GM19455 (cell line): Measurements from ENCODE around the gene ZNF576.
"Not testable (repeated sequence)": the region's sequence is repeated elsewhere in the genome, so short reads cannot be mapped to it uniquely, and the experiment has no call there.

ENCODE experiments used
- ATAC-seq: cut with Tn5 transposase; IDR thresholded peaks from one replicate; pipeline ENCODE4 v1.9.1; 2021; ENCODE audit not compliant: unreplicated experiment

The ZNF576 gene

DNA sequence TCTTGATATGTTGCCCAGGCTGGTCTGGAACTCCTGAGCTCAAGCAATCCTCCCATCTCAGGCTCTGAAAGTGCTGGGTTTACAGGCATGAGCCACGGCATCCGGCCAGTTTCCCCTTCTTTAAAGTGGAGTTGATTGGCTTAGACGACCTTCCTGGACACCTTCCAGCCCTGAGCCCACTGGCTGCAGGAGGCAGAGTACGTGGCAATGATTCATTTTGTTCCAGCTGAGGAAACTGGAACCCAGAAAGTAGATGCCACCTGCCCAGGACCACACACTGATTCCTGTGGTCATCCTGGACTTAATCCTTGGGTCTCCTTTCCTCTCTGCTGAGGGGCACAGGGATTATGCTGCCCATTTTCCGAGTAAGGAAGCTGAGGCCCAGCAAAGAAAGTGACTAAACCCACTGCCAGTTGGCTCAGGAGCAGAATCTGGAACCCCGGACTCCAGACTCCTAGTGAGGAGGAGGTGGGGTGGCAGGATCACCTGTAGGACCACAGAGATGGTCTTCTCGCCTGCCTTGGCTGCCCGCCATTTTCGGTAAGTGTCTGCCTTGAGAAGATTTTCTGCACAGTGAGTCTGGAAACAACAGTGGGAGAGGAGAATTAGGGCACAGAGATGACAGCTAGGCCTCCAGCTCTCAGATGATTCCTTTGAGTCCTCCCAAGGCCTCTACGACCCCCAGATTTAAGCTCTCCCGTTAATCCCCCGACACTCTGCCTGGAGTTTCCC lies 21.8 kb upstream of the ZNF576 start:
- no peak for ATAC-seq

GRCh38 chr19:43575156-43575950 lies 21.0 kb upstream of the ZNF576 start, which contains the start of the genes PINLYP and XRCC1:
Gene PINLYP, plus strand, starts transcription at chr19:43575801. Its CDS starts 1,391 bp downstream, at chr19:43577192.
Gene XRCC1, minus strand, starts transcription at chr19:43575527. Its CDS starts 69 bp downstream, at chr19:43575458.
- peak; percentile 95 for ATAC-seq

DNA sequence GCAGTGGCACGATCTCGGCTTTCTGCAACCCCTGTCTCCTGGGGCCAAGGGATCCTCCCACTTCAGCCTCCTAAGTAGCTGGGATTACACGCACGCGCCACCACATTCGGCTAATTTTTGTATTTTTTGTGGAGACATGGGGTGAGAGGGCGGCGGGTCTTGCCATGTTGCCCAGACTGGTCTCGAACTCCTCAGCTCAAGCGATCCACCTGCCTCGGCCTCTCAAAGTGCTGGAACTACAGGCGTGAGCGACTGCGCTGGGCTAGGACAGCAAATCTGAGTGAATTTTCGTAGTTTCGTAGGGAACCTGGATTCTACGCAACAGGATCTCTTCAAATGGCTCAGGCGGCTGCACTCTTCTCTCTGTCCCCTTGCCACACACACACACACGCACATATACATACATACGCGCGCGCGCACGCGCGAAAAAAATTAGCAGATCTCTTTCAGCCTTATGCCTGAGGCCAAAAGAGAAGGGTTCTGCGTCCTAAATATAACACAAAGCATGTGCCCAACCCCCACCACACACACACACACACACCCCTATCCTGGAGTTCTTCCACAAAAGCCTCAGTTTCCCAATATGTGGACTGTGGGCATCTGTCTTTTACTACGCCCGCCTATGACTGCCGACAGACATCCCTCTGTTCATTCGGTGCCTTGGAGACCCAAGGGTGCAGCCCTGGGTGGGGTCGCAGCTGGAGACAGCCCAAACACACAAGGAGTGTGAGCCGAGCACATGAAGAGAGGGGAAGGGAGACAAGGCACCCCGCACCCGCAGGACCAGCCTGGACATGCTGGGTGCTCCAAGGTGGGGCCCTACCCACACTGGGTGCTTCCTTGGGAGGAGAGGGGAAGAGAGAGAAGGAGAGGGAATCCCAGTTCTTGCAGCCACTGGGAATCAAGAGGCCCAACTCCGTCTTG lies 20.2 kb upstream of the ZNF576 start:
- ATAC-seq = peak; percentile 3

DNA sequence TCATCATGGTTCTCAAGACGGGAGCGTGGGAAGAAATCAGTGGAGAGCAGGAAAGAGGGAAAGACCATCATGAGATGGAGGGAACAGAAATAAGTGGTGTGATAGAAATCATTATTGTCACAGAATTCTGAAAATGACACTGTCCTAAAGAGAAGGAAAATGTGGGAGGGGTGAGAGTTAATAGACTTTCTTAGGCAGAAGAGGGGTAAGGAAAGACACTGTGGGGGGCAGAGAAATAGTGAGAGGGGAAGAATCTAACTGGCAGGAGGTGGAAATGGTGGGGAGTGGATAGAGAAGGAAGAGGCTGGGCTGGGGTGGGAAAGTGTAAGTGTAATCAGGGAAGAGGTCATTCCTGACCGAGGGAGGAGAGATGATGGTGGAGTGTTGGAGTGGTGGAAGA lies 17.6 kb upstream of the ZNF576 start:
- no peak for ATAC-seq

DNA sequence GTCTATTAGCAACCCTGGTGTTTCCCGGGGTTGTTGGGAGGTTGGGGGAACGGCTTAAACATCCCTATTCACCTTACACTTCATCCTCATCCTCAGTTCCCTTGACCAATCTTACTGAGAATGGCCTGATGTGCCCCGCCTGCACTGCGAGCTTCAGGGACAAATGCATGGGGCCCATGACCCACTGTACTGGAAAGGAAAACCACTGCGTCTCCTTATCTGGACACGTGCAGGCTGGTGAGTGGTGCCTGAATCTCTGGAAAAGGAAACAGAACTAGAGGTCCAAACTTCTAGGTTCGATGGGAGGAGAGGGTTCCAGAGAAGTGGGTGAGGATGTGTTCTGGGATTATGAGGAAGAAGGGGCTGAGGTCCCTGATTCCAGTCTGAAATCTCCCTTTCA lies 14.9 kb upstream of the ZNF576 start:
- no peak for ATAC-seq

- ATAC-seq = no peak
Measured at GRCh38 chr19:43582495-43582894, 13.9 kb upstream of the ZNF576 start.

DNA sequence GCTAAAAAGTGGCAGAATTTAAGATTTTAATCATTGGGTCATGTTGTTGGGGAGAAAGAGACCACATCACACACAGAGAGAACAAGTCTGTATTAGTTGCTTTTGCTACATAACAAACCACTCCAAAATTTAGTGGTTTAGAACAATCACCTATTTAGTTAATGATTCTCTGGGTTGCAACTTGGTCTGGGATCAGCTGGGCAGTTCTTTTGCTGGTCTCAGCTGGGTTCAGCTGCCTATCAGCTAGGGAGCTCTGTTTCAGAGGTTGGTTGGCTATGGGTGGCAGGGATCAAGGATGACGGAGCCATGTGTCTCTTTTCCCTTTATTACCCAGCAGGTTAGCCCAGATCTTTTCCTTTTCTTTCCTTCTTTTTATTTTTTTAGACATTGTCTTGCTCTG lies 11.9 kb upstream of the ZNF576 start:
- ATAC-seq = no peak

DNA sequence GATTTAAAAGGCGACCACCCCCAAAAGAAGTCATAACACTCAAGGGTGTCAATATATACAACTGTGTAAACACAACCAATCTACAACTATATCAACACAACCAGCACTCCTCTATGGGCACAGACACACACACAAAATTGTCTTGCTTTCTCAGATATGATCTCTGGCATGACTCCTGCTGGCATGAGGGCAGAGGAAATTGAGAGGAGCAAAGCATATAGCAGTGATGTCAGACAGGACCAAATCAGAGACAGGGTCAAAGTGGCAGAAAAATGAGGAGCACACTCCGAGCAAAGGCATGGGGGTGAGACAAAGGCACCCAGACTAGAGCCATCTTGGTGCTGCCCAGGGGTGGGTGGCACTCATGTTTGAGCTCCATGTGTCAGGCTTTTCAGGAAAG lies 10.0 kb upstream of the ZNF576 start:
- ATAC-seq = no peak

DNA sequence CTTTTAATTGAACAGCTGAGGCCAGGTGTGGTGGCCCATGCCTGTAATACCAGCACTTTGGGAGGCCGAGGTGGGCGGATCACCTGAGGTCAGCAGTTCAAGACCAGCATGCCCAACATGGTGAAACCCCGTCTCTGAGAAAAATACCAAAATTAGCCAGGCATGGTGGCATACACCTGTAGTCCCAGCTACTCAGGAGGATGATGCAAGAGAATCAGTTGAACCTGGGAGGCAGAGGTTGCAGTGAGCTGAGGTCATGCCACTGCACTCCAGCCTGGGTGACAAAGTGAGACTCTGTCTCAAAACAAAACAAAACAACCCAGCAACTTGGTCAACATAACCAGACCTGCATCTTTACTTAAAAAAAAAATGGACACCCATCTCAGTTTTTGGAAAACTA lies 9.4 kb upstream of the ZNF576 start:
- not testable (repeated sequence) for ATAC-seq

- no peak for ATAC-seq
Measured at GRCh38 chr19:43589277-43589676, 7.1 kb upstream of the ZNF576 start.

- ATAC-seq = no peak
Measured at GRCh38 chr19:43589678-43590077, 6.7 kb upstream of the ZNF576 start.

- ATAC-seq = no peak
Measured at GRCh38 chr19:43591904-43592772, 4.3 kb upstream of the ZNF576 start.

GRCh38 chr19:43592800-43593350 lies 3.5 kb upstream of the ZNF576 start:
- no peak for ATAC-seq

DNA sequence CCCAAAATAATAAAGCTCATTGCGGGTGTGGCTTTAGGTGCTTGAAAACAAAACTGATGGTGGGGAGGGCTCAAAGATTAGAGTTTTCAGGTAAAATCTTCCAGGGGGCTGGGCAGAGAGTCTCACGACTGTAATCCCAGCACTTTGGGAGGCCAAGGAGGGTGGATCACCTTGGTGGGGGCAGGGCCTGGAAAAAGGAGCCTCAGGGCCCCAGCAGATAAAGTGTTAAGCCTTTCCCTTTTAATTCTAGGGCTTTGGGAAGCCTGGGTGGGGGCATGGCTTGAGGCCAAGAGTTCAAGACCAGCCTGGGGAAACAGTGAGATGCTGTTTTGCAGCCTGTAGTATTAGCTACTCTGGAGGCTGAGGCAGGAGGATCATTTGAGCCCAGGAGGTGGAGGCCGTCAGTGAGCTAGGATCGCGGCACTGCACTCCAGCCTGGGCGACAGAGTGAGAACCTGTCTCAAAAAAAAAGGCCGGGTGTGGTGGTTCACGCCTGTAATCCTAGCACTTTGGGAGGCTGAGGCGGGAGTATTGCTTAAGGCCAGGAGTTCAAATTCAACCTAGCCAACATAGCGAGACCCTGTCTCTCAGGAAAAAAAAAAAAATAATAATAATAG lies 2.2 kb upstream of the ZNF576 start:
- no peak for ATAC-seq

GRCh38 chr19:43594710-43595604 lies 1.4 kb upstream of the ZNF576 start:
- no peak for ATAC-seq

DNA sequence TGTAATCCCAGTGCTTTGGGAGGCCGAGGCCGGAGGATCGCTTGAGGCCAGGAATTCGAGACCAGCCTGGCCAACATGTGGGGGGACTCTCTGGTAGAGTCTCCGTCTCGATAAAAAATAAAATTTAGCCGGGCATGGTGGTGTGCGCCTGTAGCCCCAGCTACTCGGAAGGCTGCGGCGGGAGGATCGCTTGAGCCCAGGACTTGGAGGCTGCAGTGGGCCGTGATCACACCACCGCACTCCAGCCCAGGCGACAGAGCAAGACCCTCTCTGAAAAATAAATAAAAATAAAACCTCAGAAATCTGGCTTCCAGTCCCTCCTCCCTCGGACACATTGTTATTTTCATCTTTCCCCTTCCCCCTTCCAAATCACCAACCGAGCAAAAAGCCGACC lies 793 bp upstream of the ZNF576 start:
- no peak for ATAC-seq

GRCh38 chr19:43596842-43597461 lies 557 bp downstream of the ZNF576 start:
- ATAC-seq = no peak

DNA sequence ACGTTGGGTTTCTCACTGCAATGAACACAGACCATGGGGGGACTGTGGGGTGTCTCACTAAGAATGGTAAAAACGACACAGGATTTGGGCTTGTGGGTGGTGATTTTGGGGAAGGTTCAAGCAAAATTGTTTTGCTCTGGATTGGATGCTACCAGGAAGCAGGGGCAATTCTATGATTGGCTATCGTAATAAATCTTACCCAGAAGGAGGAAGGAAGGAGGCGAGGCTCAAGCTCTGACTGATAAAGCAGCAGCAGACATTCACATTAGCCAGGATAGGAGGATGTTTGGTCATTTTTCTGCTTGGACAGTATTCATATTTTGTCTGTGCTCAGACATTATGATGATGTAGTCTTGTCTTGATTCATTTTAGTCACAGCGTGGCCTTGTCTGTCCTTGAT lies 1.5 kb downstream of the ZNF576 start:
- ATAC-seq = no peak
